ENCODE data around the gene HOXC13. TPM values are rescaled to one million over a fixed set of nuclear protein-coding genes. Genes with fewer than 3 reads are reported as not detected.

The HOXC13 gene
- total RNA-seq, 1 donor from 2014 or later, result not detected

DNA sequence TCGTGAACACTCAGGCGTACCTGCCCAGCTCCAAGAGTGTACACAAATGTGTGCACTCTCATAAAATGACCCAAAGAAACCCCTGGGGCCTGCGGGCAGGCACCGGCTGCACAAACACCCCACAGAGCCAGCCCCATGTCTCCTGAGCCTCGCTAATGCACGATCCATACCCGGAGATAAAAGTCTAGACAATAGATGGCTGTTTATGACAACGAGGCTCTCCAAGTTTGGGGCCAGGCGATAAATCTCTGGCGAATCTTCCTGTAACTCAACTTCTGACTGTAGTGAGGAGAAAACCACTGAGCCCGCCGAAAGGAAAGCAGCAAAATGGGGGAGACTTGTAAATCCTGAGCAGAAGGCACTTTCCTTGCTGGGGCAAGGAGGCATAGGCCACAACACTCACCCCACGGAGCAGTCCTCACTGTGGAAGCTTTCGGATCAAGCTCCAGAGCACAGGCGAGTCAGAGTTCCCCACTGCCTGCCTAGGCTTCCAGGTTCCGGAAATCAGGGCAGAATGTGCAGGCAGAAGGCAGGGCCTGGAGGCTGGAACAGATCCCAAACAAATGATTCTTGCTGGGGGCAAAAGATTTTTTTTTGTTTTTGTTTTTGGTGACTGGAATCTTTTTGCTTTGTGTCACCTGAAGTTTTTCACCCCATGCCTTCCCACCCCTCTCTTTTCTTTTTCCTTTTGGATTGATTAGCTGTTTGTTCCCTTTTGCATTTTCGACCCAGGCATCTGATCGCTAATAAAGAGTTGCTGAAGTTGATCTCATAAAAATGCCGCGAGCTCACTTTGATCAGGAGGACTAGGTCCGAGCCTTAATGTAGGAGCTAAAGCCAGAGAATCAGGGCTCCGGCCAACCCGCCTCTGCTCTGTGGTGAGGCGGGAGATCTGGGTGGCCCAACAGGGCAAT, 29.8 kb downstream of the HOXC13 start:
- no peak for FAIRE-seq
- Mint-ChIP-seq H3K9me3 (ENCODE audit: unreplicated experiment) (peaks cover 36% of the 10 kb centered on the region), H3K4me3 (ENCODE audit: unreplicated experiment) (no peak overlapping the region), H3K27me3 (ENCODE audit: low read depth, unreplicated experiment) (peaks cover 99% of the 10 kb centered on the region), H3K36me3 (ENCODE audit: low read depth, unreplicated experiment) (no peaks in the 10 kb centered on the region), H3K4me1 (ENCODE audit: low read depth, unreplicated experiment) (no peaks in the 10 kb centered on the region), H3K27ac (ENCODE audit: unreplicated experiment) (no peak overlapping the region)
- Histone ChIP-seq H3K36me3 (ENCODE audit: insufficient read depth, low read length) (no peaks in the 10 kb centered on the region), H2AFZ (ENCODE audit: low read depth, low read length) (no peak overlapping the region), H3K4me1 (ENCODE audit: insufficient read depth, low read length) (no peaks in the 10 kb centered on the region), H3K79me2 (ENCODE audit: insufficient read depth, low read length) (no peaks in the 10 kb centered on the region), H3K4me3 (ENCODE audit: insufficient read depth, low read depth, low read length) (no peak overlapping the region), H4K20me1 (ENCODE audit: insufficient read depth, low read length) (no peaks in the 10 kb centered on the region), H3K9me3 (ENCODE audit: insufficient read depth, low read depth, low read length) (peaks cover 5% of the 10 kb centered on the region), H3K9ac (ENCODE audit: low read length) (no peak overlapping the region), H3K4me2 (ENCODE audit: low read length) (no peak overlapping the region), H3K27me3 (ENCODE audit: insufficient read depth, low read length) (peaks cover 99% of the 10 kb centered on the region), H3K27ac (ENCODE audit: low read depth, low read length) (no peak overlapping the region)
- TF ChIP-seq, protein P1, sequence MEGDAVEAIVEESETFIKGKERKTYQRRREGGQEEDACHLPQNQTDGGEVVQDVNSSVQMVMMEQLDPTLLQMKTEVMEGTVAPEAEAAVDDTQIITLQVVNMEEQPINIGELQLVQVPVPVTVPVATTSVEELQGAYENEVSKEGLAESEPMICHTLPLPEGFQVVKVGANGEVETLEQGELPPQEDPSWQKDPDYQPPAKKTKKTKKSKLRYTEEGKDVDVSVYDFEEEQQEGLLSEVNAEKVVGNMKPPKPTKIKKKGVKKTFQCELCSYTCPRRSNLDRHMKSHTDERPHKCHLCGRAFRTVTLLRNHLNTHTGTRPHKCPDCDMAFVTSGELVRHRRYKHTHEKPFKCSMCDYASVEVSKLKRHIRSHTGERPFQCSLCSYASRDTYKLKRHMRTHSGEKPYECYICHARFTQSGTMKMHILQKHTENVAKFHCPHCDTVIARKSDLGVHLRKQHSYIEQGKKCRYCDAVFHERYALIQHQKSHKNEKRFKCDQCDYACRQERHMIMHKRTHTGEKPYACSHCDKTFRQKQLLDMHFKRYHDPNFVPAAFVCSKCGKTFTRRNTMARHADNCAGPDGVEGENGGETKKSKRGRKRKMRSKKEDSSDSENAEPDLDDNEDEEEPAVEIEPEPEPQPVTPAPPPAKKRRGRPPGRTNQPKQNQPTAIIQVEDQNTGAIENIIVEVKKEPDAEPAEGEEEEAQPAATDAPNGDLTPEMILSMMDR (IDR thresholded peaks at IDR 0.05; ENCODE audit: insufficient read depth, low read depth, low read length), result no peak
- no peak for TF ChIP-seq EZH2 (IDR thresholded peaks at IDR 0.05; ENCODE audit: insufficient read depth, low read length)
- no peak for DNase-seq (ENCODE audit: low read depth)

DNA sequence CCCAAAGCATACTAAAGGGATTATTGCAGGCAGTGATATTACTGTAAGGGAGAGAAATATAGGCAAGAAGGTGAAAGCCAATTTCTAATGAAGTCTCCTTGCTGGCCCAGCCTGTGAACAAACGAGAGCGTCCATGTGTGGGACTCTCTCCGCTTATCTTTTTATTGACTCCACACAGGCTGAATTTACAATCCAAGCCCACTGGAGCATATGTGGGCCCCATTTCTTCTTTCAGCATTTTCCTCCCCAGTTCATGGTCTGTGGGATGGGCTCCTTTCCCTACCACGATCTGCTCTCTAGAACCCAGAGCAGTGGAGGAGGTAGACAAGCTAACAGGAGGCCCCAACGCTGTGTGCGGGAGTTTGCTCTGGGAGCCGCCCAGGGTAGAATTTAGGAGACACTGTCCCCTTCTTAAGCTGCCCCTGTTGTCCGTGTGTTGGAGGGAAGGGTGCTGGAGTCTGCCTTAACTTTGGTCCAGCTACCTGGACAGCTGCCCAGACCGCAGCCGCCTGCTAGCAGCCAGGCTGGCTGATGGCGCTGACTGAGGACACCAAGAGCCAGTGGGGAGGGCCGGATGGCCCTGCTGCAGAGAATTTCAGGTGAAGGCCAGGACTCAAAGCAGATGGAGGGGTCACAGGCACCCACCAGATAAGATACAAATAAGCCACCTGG, 31.1 kb downstream of the HOXC13 start:
- no peak for TF ChIP-seq EZH2 (IDR thresholded peaks at IDR 0.05; ENCODE audit: insufficient read depth, low read length)
- TF ChIP-seq, protein P1 (IDR thresholded peaks at IDR 0.05; ENCODE audit: insufficient read depth, low read depth, low read length), result no peak
- H3K36me3 ChIP-seq (ENCODE audit: insufficient read depth, low read length), result no peaks in the 10 kb centered on the region
- Mint-ChIP-seq H3K27ac (ENCODE audit: unreplicated experiment) (no peak overlapping the region), H3K9me3 (ENCODE audit: unreplicated experiment) (peaks cover 29% of the 10 kb centered on the region), H3K4me1 (ENCODE audit: low read depth, unreplicated experiment) (no peaks in the 10 kb centered on the region), H3K4me3 (ENCODE audit: unreplicated experiment) (no peak overlapping the region), H3K27me3 (ENCODE audit: low read depth, unreplicated experiment) (peaks cover 90% of the 10 kb centered on the region), H3K36me3 (ENCODE audit: low read depth, unreplicated experiment) (no peaks in the 10 kb centered on the region)
- no peaks in the 10 kb centered on the region for H3K4me1 ChIP-seq (ENCODE audit: insufficient read depth, low read length)
- no peak overlapping the region for H3K27ac ChIP-seq (ENCODE audit: low read depth, low read length)
- H3K27me3 ChIP-seq (ENCODE audit: insufficient read depth, low read length), result peaks cover 99% of the 10 kb centered on the region
- no peak overlapping the region for H3K9ac ChIP-seq (ENCODE audit: low read length)
- no peak overlapping the region for H3K4me2 ChIP-seq (ENCODE audit: low read length)
- FAIRE-seq (no peak), DNase-seq (ENCODE audit: low read depth) (no peak)
- no peak overlapping the region for H2AFZ ChIP-seq (ENCODE audit: low read depth, low read length)
- no peak overlapping the region for H3K4me3 ChIP-seq (ENCODE audit: insufficient read depth, low read depth, low read length)
- H4K20me1 ChIP-seq (ENCODE audit: insufficient read depth, low read length), result no peaks in the 10 kb centered on the region
- peaks cover 5% of the 10 kb centered on the region for H3K9me3 ChIP-seq (ENCODE audit: insufficient read depth, low read depth, low read length)
- no peaks in the 10 kb centered on the region for H3K79me2 ChIP-seq (ENCODE audit: insufficient read depth, low read length)
